HG03571 (cell line): Measurements from ENCODE around the gene IFT122.
"Not testable (repeated sequence)": the region's sequence is repeated elsewhere in the genome, so short reads cannot be mapped to it uniquely, and the experiment has no call there.

Experiments used
- ATAC-seq: cut with Tn5 transposase; IDR thresholded peaks from one replicate; pipeline ENCODE4 v1.9.1; 2021; ENCODE audit not compliant: unreplicated experiment

The IFT122 gene

GRCh38 chr3:129439817-129440617 is at the start of gene IFT122, which contains the start of gene MBD4:
IFT122 (plus strand) TSS chr3:129440224; CDS start chr3:129440331, 107 bp downstream.
MBD4 (minus strand) TSS chr3:129439948; CDS start chr3:129439833, 115 bp downstream.
- ATAC-seq = peak; percentile 86

GRCh38 chr3:129391583-129391982 is 48.4 kb upstream of the IFT122 start:
- not testable (repeated sequence) for ATAC-seq

- not testable (repeated sequence) for ATAC-seq
Measured at GRCh38 chr3:129392106-129392887, 47.7 kb upstream of the IFT122 start.

- no peak for ATAC-seq
Measured at GRCh38 chr3:129393271-129393670, 46.8 kb upstream of the IFT122 start.

- not testable (repeated sequence) for ATAC-seq
Measured at GRCh38 chr3:129393760-129394564, 46.1 kb upstream of the IFT122 start.

GRCh38 chr3:129398803-129399144 is 41.2 kb upstream of the IFT122 start:
- ATAC-seq = no peak

GRCh38 chr3:129399145-129399894 is 40.7 kb upstream of the IFT122 start:
- peak; percentile 75 for ATAC-seq

GRCh38 chr3:129399895-129400357 is 40.1 kb upstream of the IFT122 start:
- ATAC-seq = no peak

GRCh38 chr3:129402210-129402609 is 37.8 kb upstream of the IFT122 start:
- no peak for ATAC-seq

- no peak for ATAC-seq
Measured at GRCh38 chr3:129402616-129403015, 37.4 kb upstream of the IFT122 start.

GRCh38 chr3:129403450-129403849 is 36.6 kb upstream of the IFT122 start:
- ATAC-seq = no peak

GRCh38 chr3:129404130-129404529 is 35.9 kb upstream of the IFT122 start:
- ATAC-seq = no peak

GRCh38 chr3:129404610-129405009 is 35.4 kb upstream of the IFT122 start:
- no peak for ATAC-seq

- no peak for ATAC-seq
Measured at GRCh38 chr3:129409541-129409940, 30.5 kb upstream of the IFT122 start.

GRCh38 chr3:129410971-129411370 is 29.1 kb upstream of the IFT122 start:
- no peak for ATAC-seq

GRCh38 chr3:129412542-129413198 is 27.4 kb upstream of the IFT122 start:
- ATAC-seq = no peak

- ATAC-seq = not testable (repeated sequence)
Measured at GRCh38 chr3:129413238-129413637, 26.8 kb upstream of the IFT122 start.

GRCh38 chr3:129413687-129414506 is 26.1 kb upstream of the IFT122 start:
- ATAC-seq = peak; percentile 80

GRCh38 chr3:129415378-129415777 is 24.6 kb upstream of the IFT122 start:
- no peak for ATAC-seq
